NCI-H524 treated with DMSO at 0.1 percent for 48 hours (cell line): ENCODE results near the gene SCTR.
"Not testable (repeated sequence)": the region's sequence is repeated elsewhere in the genome, so short reads cannot be mapped to it uniquely, and the experiment has no call there.

Experiments used
- DNase-seq: peaks from one replicate; lab custom pipeline; 2025; lab: John Stamatoyannopoulos, UW

The SCTR gene

GRCh38 chr2:119408221-119408619 is 116.1 kb downstream of the SCTR start:
- no peak for DNase-seq

- no peak for DNase-seq
Observed at GRCh38 chr2:119407430-119408220, 116.7 kb downstream of the SCTR start.

GRCh38 chr2:119405151-119405550 is 119.1 kb downstream of the SCTR start:
- no peak for DNase-seq

- DNase-seq = not testable (repeated sequence)
Observed at GRCh38 chr2:119403618-119404017, 120.7 kb downstream of the SCTR start.

GRCh38 chr2:119402645-119403560 is 121.4 kb downstream of the SCTR start:
- no peak for DNase-seq

- no peak for DNase-seq
Observed at GRCh38 chr2:119402106-119402505, 122.2 kb downstream of the SCTR start.

GRCh38 chr2:119397196-119397595 is 127.1 kb downstream of the SCTR start:
- no peak for DNase-seq

GRCh38 chr2:119393971-119394748 is 130.1 kb downstream of the SCTR start:
- no peak for DNase-seq
